GM10266 (cell line): ENCODE measurements around the gene INTS11.
"Not testable (repeated sequence)": the region's sequence is repeated elsewhere in the genome, so short reads cannot be mapped to it uniquely, and the experiment has no call there.

Experiments
- DNase-seq: peaks from one replicate; pipeline ENCODE4 v3.0.0; 2012; ENCODE audit errors: extremely low spot score
- CTCF ChIP-seq: IDR thresholded peaks from 2 replicates; pipeline ENCODE4 v1.5.1; 2012; ENCODE audit warnings: mild to moderate bottlenecking, low read depth; ENCODE audit not compliant: control insufficient read depth, insufficient read depth; ENCODE audit errors: missing control alignments

INTS11 gene

GRCh38 chr1:1317420-1317819 is 7.0 kb downstream of the INTS11 start:
- no peak for TF ChIP-seq CTCF
- no peak for DNase-seq

GRCh38 chr1:1316199-1316598 is 8.3 kb downstream of the INTS11 start:
- DNase-seq = not testable (repeated sequence)

- no peak for TF ChIP-seq CTCF
- DNase-seq = no peak
These were observed 9.0 kb downstream of the INTS11 start for GRCh38 chr1:1315435-1315954.

- DNase-seq = no peak
- no peak for TF ChIP-seq CTCF
These were observed 9.7 kb downstream of the INTS11 start for GRCh38 chr1:1314678-1315335.

GRCh38 chr1:1314237-1314586 is 10.2 kb downstream of the INTS11 start:
- DNase-seq = no peak
- no peak for TF ChIP-seq CTCF

- TF ChIP-seq CTCF = no peak
These were observed 10.8 kb downstream of the INTS11 start for GRCh38 chr1:1313500-1314236.

GRCh38 chr1:1312450-1313314 is 11.8 kb downstream of the INTS11 start:
- no peak for TF ChIP-seq CTCF
- no peak for DNase-seq

More at GRCh38 chr1:1313500-1314236, 10.8 kb downstream of the INTS11 start:
- DNase-seq = no peak
